HepG2 (cell line): ENCODE measurements around the gene STARD13. TPM values are rescaled to one million over a fixed set of nuclear protein-coding genes. Genes with fewer than 3 reads are reported as not detected.
A peak's percentile ranks its signal among the peaks of the same experiment; 100 is the strongest.

Source experiments
- ATAC-seq: fragments of 200-7000 bp; cut with Tn5 transposase; 3 replicates; pipeline ENCODE4 v1.9.1; 2020; ENCODE audit warnings: mild to moderate bottlenecking, moderate library complexity
- BruUV-seq: library from RNA; stranded (reverse); fragments of 400-500 nt; replicated peaks from 2 replicates; lab custom pipeline; 2021; lab: Mats Ljungman, UMichigan
- CTCF ChIA-PET: fragments of 300-600 bp; formaldehyde crosslinking; extraction: SDS; loops from one replicate; lab custom pipeline; 2021; ENCODE audit warnings: low total read pairs, inconsistent platforms, low intra/inter-chr PET ratio; lab: Yijun Ruan, JAX
- POLR2A ChIA-PET: fragments of 350-600 bp; sonication (Branson Sonifier 250); formaldehyde crosslinking; loops from one replicate; lab custom pipeline; 2020; ENCODE audit warnings: antibody characterized with exemption, inconsistent platforms; lab: Yijun Ruan, JAX
- DNase-seq: peaks from one replicate; pipeline ENCODE4 v3.0.0-alpha.2; 2015; ENCODE audit warnings: low spot score
- FAIRE-seq: peaks from 3 replicates; lab custom pipeline; 2011; peaks lifted over from hg19 to GRCh38; lab: Jason Lieb, UNC
- H2AFZ ChIP-seq: one replicate; pipeline ENCODE4 v1.6.1; 2011; ENCODE audit warnings: low read length, inconsistent platforms
- H3K27ac ChIP-seq: fragments of 300-600 bp; 3 replicates; pipeline ENCODE4 v1.8.0; 2011; ENCODE audit warnings: mixed run types, mild to moderate bottlenecking, mixed read lengths, low read length, inconsistent platforms; ENCODE audit not compliant: insufficient read depth; ENCODE audit errors: extremely low read length
- H3K27me3 ChIP-seq, 2 experiments: fragments of 200-600 bp in 1 of 2; 2 replicates in 1 of 2; 3 replicates in 1 of 2; pipeline versions ENCODE4 v1.6.0 to v1.8.0; 2011; ENCODE audit warnings: low read length in 2 of 2, mild to moderate bottlenecking in 2 of 2, moderate library complexity in 2 of 2, inconsistent platforms in 1 of 2; ENCODE audit not compliant: insufficient read depth in 2 of 2, control insufficient read depth in 1 of 2
- H3K36me3 ChIP-seq, 2 experiments: fragments of 200-600 bp in 1 of 2; replicated peaks in 1 of 2; 2 replicates in 1 of 2; 3 replicates in 1 of 2; pipeline versions ENCODE4 v1.5.1 to v1.8.0; 2011; ENCODE audit warnings: low read length in 2 of 2, inconsistent platforms in 1 of 2; ENCODE audit not compliant: insufficient read depth in 2 of 2, control insufficient read depth in 1 of 2
- H3K4me1 ChIP-seq: 2 replicates; pipeline ENCODE4 v1.5.1; 2012; ENCODE audit warnings: low read length, inconsistent platforms; ENCODE audit not compliant: insufficient read depth
- H3K4me2 ChIP-seq: 2 replicates; pipeline ENCODE4 v1.6.0; 2011; ENCODE audit warnings: low read depth, low read length, inconsistent platforms
- H3K4me3 ChIP-seq, 3 experiments: fragments of 200-600 bp in 1 of 3; sonication (generic), shearing (Covaris generic) in 1 of 3; replicated peaks in 1 of 3; 2 replicates each; pipeline ENCODE4 v1.5.1; 2011 to 2016; ENCODE audit warnings: low read length in 3 of 3, inconsistent platforms in 2 of 3, low read depth in 2 of 3, mild to moderate bottlenecking in 2 of 3, control low read depth in 1 of 3, mixed read lengths in 1 of 3; ENCODE audit not compliant: insufficient read depth in 1 of 3
- H3K79me2 ChIP-seq: one replicate; pipeline ENCODE4 v1.6.1; 2011; ENCODE audit warnings: low read length, inconsistent platforms; ENCODE audit not compliant: insufficient read depth
- H3K9ac ChIP-seq: 2 replicates; pipeline ENCODE4 v1.6.0; 2011; ENCODE audit warnings: mild to moderate bottlenecking, low read depth, low read length, inconsistent platforms; ENCODE audit not compliant: insufficient read depth
- H3K9me3 ChIP-seq: 2 replicates; pipeline ENCODE4 v1.5.1; 2012; ENCODE audit warnings: mild to moderate bottlenecking, low read length
- H4K20me1 ChIP-seq: 2 replicates; pipeline ENCODE4 v1.6.0; 2011; ENCODE audit warnings: inconsistent platforms, mild to moderate bottlenecking, low read length, moderate library complexity; ENCODE audit not compliant: insufficient read depth
- AKNA ChIP-seq: sonication (generic); formaldehyde crosslinking; IDR thresholded peaks from 2 replicates; pipeline ENCODE4 v1.4.0; 2020; ENCODE audit warnings: missing genetic modification reagents, borderline replicate concordance
- HINFP ChIP-seq: sonication (generic); formaldehyde crosslinking; IDR thresholded peaks from 2 replicates; pipeline ENCODE4 v1.4.0; 2020; ENCODE audit warnings: low read depth, mild to moderate bottlenecking, missing genetic modification reagents
- KLF9 ChIP-seq: IDR thresholded peaks from 2 replicates; pipeline ENCODE4 v1.6.1; 2016; ENCODE audit warnings: low read depth
- MED13 ChIP-seq: sonication (generic); formaldehyde crosslinking; IDR thresholded peaks from 2 replicates; pipeline ENCODE4 v1.5.0; 2020; ENCODE audit warnings: missing genetic modification reagents
- PLRG1 ChIP-seq: fragments of 450-650 bp; conservative IDR thresholded peaks from 2 replicates; pipeline ENCODE4 v1.6.1; 2016
- REL ChIP-seq: sonication (generic); formaldehyde crosslinking; conservative IDR thresholded peaks from 2 replicates; pipeline ENCODE4 v1.8.0; 2022; ENCODE audit warnings: mild to moderate bottlenecking, missing genetic modification reagents, moderate library complexity
- ZNF282 ChIP-seq: fragments of 450-650 bp; IDR thresholded peaks from 2 replicates; pipeline ENCODE4 v1.6.1; 2018; ENCODE audit not compliant: partially characterized antibody
- ZNF503 ChIP-seq: sonication (generic); formaldehyde crosslinking; IDR thresholded peaks from 2 replicates; pipeline ENCODE4 v1.4.0; 2020; ENCODE audit warnings: missing genetic modification reagents
- WGBS: methylation state at CpG from one replicate; pipeline ENCODE4 v1.1.6; 2017; ENCODE audit warnings: low lambda C conversion rate; 5-methylcytosine and 5-hydroxymethylcytosine counted together
- in situ Hi-C: cut with HindIII; loops from 2 replicates; pipeline ENCODE4 v1.10.0; 2017; ENCODE audit warnings: low pct_unique_long_range_greater_than_20kb; ENCODE audit not compliant: extremely low pct_ligation_motif_present
- intact Hi-C: fragments of 100-400 bp; cut with micrococcal nuclease; formaldehyde crosslinking; loops from one replicate; pipeline ENCODE4 v1.10.0; 2022; ENCODE audit not compliant: unreplicated experiment
- polyA plus RNA-seq, 8 experiments: library from polyadenylated mRNA; depleted of rRNA in 3 of 8; stranded (reverse) in 7 of 8; unstranded in 1 of 8; fragments of >200 nt; fragmentation: Illumina TruSeq in 4 of 8; extraction: Trizol in 4 of 8; gene quantifications; 2 replicates each; pipeline versions ENCODE4 v1.2.1 to v1.2.3, GENCODE V29; 2011 to 2016; ENCODE audit warnings: low read depth in 4 of 8, missing spikeins in 1 of 8, mixed read lengths in 1 of 8; ENCODE audit not compliant: insufficient read depth in 1 of 8
- total RNA-seq, 5 experiments: library from RNA; depleted of rRNA; stranded (reverse); fragments of >200 nt; fragmentation: Illumina TruSeq; extraction: Trizol; gene quantifications; 2 replicates each; pipeline ENCODE4 v1.2.3, GENCODE V29; 2016; ENCODE audit warnings: low read depth in 1 of 5

STARD13 gene
- total and polyA plus RNA-seq, 2 of the 13 experiments (the other 11 are each of a cell fraction or from before 2014, with no cell fraction given): 12.8 to 14.3 TPM

- Histone ChIP-seq H3K9me3 (peaks cover 17% of the 10 kb centered on the region), H2AFZ (no peak overlapping the region), H3K4me3 (no peak overlapping the region), H3K4me1 (peaks cover 55% of the 10 kb centered on the region), H3K9ac (no peak overlapping the region; the same call in 1 of the 2 replicates), H3K4me2 (peak overlapping the region; percentile 78; the same call in 1 of the 2 replicates), H3K36me3 (peaks cover 4 to 14% of the 10 kb centered on the region in 2 experiments; a peak in 4 of 5 replicates), H3K27me3 (no peaks in the 10 kb centered on the region), H3K79me2 (peaks cover 30% of the 10 kb centered on the region), H4K20me1 (no peaks in the 10 kb centered on the region), H3K27ac (peak overlapping the region; percentile 96)
- in situ Hi-C loops (loop anchor here (10.0 kb wide), 2 partner anchors 317 to 497 kb away; no protein-coding TSS in a partner anchor), intact Hi-C loops (loop anchor here (1.0 to 2.0 kb wide), 2 partner anchors 57 to 85 kb away; partner anchors contain the start of gene STARD13)
- FAIRE-seq: no peak
- TF ChIP-seq ZNF282 (no peak), PLRG1 (no peak), REL (CRISPR knock-in tag) (0 out of 2 replicates have a peak, but pooled peaks have one; percentile 11), HINFP (no peak)
- DNase-seq: no peak
- ATAC-seq: no peak
- POLR2A ChIA-PET: interaction anchor here (0.6 to 3.6 kb wide), 5 partner anchors 31 to 259 kb away, joined by 3 to 64 read pairs (median 3); partner anchors contain the start of gene STARD13
- CTCF ChIA-PET: interaction anchor here (1.4 to 2.8 kb wide), 3 partner anchors 213 to 495 kb away, joined by 8 to 11 read pairs (median 10); no protein-coding TSS in a partner anchor
- WGBS: 96% methylated on average over 7 of the region's 7 CpGs
- no TSS peak for BruUV-seq
Measured at GRCh38 chr13:33227927-33228647, 57.5 kb downstream of the STARD13 start.

GRCh38 chr13:33224686-33225085, 60.9 kb downstream of the STARD13 start:
- Histone ChIP-seq H3K79me2 (peaks cover 33% of the 10 kb centered on the region), H3K9ac (no peak overlapping the region), H4K20me1 (no peaks in the 10 kb centered on the region), H3K4me1 (peaks cover 33% of the 10 kb centered on the region), H3K36me3 (peaks cover 5 to 12% of the 10 kb centered on the region in 2 experiments; a peak in 4 of 5 replicates), H3K27ac (no peak overlapping the region), H3K27me3 (no peaks in the 10 kb centered on the region), H3K4me2 (no peak overlapping the region), H2AFZ (no peak overlapping the region), H3K9me3 (peaks cover 9% of the 10 kb centered on the region), H3K4me3 (no peak overlapping the region)
- no peak for DNase-seq
- 96% methylated on average over 3 of the region's 3 CpGs for WGBS
- POLR2A ChIA-PET: no interaction called here
- BruUV-seq: no TSS peak
- no peak for ATAC-seq
- in situ Hi-C loops (loop anchor here (10.0 kb wide), 2 partner anchors 320 to 500 kb away; no protein-coding TSS in a partner anchor), intact Hi-C loops (no loop called here)
- CTCF ChIA-PET: no interaction called here
- FAIRE-seq: no peak
- no peak for TF ChIP-seq KLF9 (CRISPR knock-in tag)
- TF ChIP-seq AKNA: no peak
- no peak for TF ChIP-seq ZNF503
- TF ChIP-seq MED13: no peak
